Uterus (tissue), 2 donors: ENCODE data around the gene RNF114.

Experiments used
- CTCF ChIP-seq, 4 experiments: fragments of 200-600 bp in 2 of 4; fragments of 450-650 bp in 2 of 4; sonication (generic) in 2 of 4; IDR thresholded peaks; one replicate each; pipeline ENCODE4 v1.5.1; 2016 to 2019; ENCODE audit warnings: antibody characterized with exemption in 4 of 4, mild to moderate bottlenecking in 2 of 4, moderate library complexity in 1 of 4
- POLR2A ChIP-seq, 2 donors: fragments of 450-650 bp; IDR thresholded peaks; one replicate each; pipeline ENCODE4 v1.6.1; 2016; ENCODE audit warnings: antibody characterized with exemption in 2 of 2, mild to moderate bottlenecking in 1 of 2, moderate library complexity in 1 of 2

- no peak for TF ChIP-seq CTCF (IDR thresholded peaks at IDR 0.05)
- TF ChIP-seq POLR2A (IDR thresholded peaks at IDR 0.05), result no peak
Observed at GRCh38 chr20:49905415-49906091, 30.6 kb upstream of the RNF114 start.
